Stimulated activated effector memory CD8-positive, alpha-beta T cell treated with anti-CD3 and anti-CD28 coated beads, Interleukin-12 subunit alpha, Interleukin-12 subunit beta, amount 100 ng/mL, for 72 hours (primary cell): ENCODE results near the gene DNAH2.

ENCODE experiments used
- ATAC-seq: fragments of 150-1000 bp; cut with Tn5 transposase; 2 replicates; pipeline ENCODE4 v1.10.0; 2021
- DNase-seq, 2 donors: peaks; one replicate each; pipeline ENCODE4 v3.0.0; 2021 to 2022; ENCODE audit warnings: low spot score in 2 of 2
- H3K27ac Mint-ChIP-seq: one replicate; pipeline ENCODE4 v1.8.0; 2022; ENCODE audit warnings: mild to moderate bottlenecking, mixed read lengths
- H3K36me3 Mint-ChIP-seq: one replicate; pipeline ENCODE4 v1.8.0; 2022; ENCODE audit warnings: mild to moderate bottlenecking, mixed read lengths
- H3K4me1 Mint-ChIP-seq: one replicate; pipeline ENCODE4 v1.8.0; 2022; ENCODE audit warnings: mixed read lengths
- H3K4me3 Mint-ChIP-seq: one replicate; pipeline ENCODE4 v1.8.0; 2022; ENCODE audit warnings: mild to moderate bottlenecking, mixed read lengths
- H3K9me3 Mint-ChIP-seq: one replicate; pipeline ENCODE4 v1.8.0; 2022; ENCODE audit warnings: mixed read lengths

DNAH2 gene

GRCh38 chr17:7775051-7775450, 57.5 kb downstream of the DNAH2 start:
- Mint-ChIP-seq H3K36me3 (no peaks in the 10 kb centered on the region), H3K9me3 (no peaks in the 10 kb centered on the region), H3K4me1 (no peaks in the 10 kb centered on the region), H3K27ac (no peak overlapping the region), H3K4me3 (no peak overlapping the region)
- no peak for ATAC-seq
- no peak for DNase-seq

GRCh38 chr17:7777017-7777416, 59.5 kb downstream of the DNAH2 start:
- no peaks in the 10 kb centered on the region for H3K9me3 Mint-ChIP-seq
- H3K4me1 Mint-ChIP-seq, result no peaks in the 10 kb centered on the region
- DNase-seq, result no peak
- ATAC-seq, result no peak
- no peak overlapping the region for H3K4me3 Mint-ChIP-seq
- H3K36me3 Mint-ChIP-seq, result no peaks in the 10 kb centered on the region
- H3K27ac Mint-ChIP-seq, result no peak overlapping the region

- Mint-ChIP-seq H3K27ac (no peak overlapping the region), H3K4me3 (no peak overlapping the region), H3K9me3 (no peaks in the 10 kb centered on the region), H3K4me1 (no peaks in the 10 kb centered on the region), H3K36me3 (no peaks in the 10 kb centered on the region)
- DNase-seq (no peak), ATAC-seq (no peak)
Observed at GRCh38 chr17:7780736-7781135, 63.2 kb downstream of the DNAH2 start.

- Mint-ChIP-seq H3K36me3 (no peaks in the 10 kb centered on the region), H3K4me1 (no peaks in the 10 kb centered on the region), H3K4me3 (no peak overlapping the region), H3K27ac (no peak overlapping the region), H3K9me3 (no peaks in the 10 kb centered on the region)
- no peak for DNase-seq
- ATAC-seq, result no peak
Observed at GRCh38 chr17:7781429-7781828, 63.9 kb downstream of the DNAH2 start.

- DNase-seq, result no peak
- no peaks in the 10 kb centered on the region for H3K4me1 Mint-ChIP-seq
- no peaks in the 10 kb centered on the region for H3K36me3 Mint-ChIP-seq
Observed at GRCh38 chr17:7782240-7782639, 64.7 kb downstream of the DNAH2 start.

GRCh38 chr17:7786866-7787265, 69.3 kb downstream of the DNAH2 start:
- H3K36me3 Mint-ChIP-seq, result no peaks in the 10 kb centered on the region
- ATAC-seq, result no peak

More at GRCh38 chr17:7782240-7782639, 64.7 kb downstream of the DNAH2 start:
- Mint-ChIP-seq H3K4me3 (no peak overlapping the region), H3K9me3 (no peaks in the 10 kb centered on the region), H3K27ac (no peak overlapping the region)
- no peak for ATAC-seq

GRCh38 chr17:7789131-7789530, 71.6 kb downstream of the DNAH2 start:
- no peak overlapping the region for H3K4me3 Mint-ChIP-seq
- DNase-seq (no peak), ATAC-seq (no peak)
- H3K27ac Mint-ChIP-seq, result peak overlapping the region; percentile 51
- no peaks in the 10 kb centered on the region for H3K36me3 Mint-ChIP-seq
- no peaks in the 10 kb centered on the region for H3K9me3 Mint-ChIP-seq
- no peaks in the 10 kb centered on the region for H3K4me1 Mint-ChIP-seq

More at GRCh38 chr17:7786866-7787265, 69.3 kb downstream of the DNAH2 start:
- Mint-ChIP-seq H3K27ac (no peak overlapping the region), H3K9me3 (no peaks in the 10 kb centered on the region), H3K4me3 (no peak overlapping the region), H3K4me1 (no peaks in the 10 kb centered on the region)
- no peak for DNase-seq

- no peaks in the 10 kb centered on the region for H3K4me1 Mint-ChIP-seq
Observed at GRCh38 chr17:7790150-7790549, 72.6 kb downstream of the DNAH2 start.

GRCh38 chr17:7792611-7793010, 75.1 kb downstream of the DNAH2 start:
- H3K4me1 Mint-ChIP-seq, result no peaks in the 10 kb centered on the region
- ATAC-seq (no peak), DNase-seq (no peak)
- H3K4me3 Mint-ChIP-seq, result no peak overlapping the region
- no peaks in the 10 kb centered on the region for H3K9me3 Mint-ChIP-seq
- no peak overlapping the region for H3K27ac Mint-ChIP-seq
- H3K36me3 Mint-ChIP-seq, result no peaks in the 10 kb centered on the region

More at GRCh38 chr17:7790150-7790549, 72.6 kb downstream of the DNAH2 start:
- Mint-ChIP-seq H3K9me3 (no peaks in the 10 kb centered on the region), H3K27ac (no peak overlapping the region), H3K36me3 (no peaks in the 10 kb centered on the region), H3K4me3 (no peak overlapping the region)
- ATAC-seq (no peak), DNase-seq (no peak)

- H3K27ac Mint-ChIP-seq, result no peak overlapping the region
- no peaks in the 10 kb centered on the region for H3K36me3 Mint-ChIP-seq
- no peaks in the 10 kb centered on the region for H3K4me1 Mint-ChIP-seq
- no peak overlapping the region for H3K4me3 Mint-ChIP-seq
- no peak for DNase-seq
- no peaks in the 10 kb centered on the region for H3K9me3 Mint-ChIP-seq
- ATAC-seq, result no peak
Observed at GRCh38 chr17:7794075-7794663, 76.6 kb downstream of the DNAH2 start.

GRCh38 chr17:7797976-7798375, 80.4 kb downstream of the DNAH2 start:
- no peaks in the 10 kb centered on the region for H3K4me1 Mint-ChIP-seq
- no peaks in the 10 kb centered on the region for H3K36me3 Mint-ChIP-seq
- no peaks in the 10 kb centered on the region for H3K9me3 Mint-ChIP-seq
- no peak for DNase-seq
- H3K4me3 Mint-ChIP-seq, result no peak overlapping the region
- no peak for ATAC-seq
- H3K27ac Mint-ChIP-seq, result no peak overlapping the region

- DNase-seq, result no peak
- H3K27ac Mint-ChIP-seq, result no peak overlapping the region
- no peak overlapping the region for H3K4me3 Mint-ChIP-seq
- no peaks in the 10 kb centered on the region for H3K36me3 Mint-ChIP-seq
- no peak for ATAC-seq
- no peaks in the 10 kb centered on the region for H3K9me3 Mint-ChIP-seq
- H3K4me1 Mint-ChIP-seq, result no peaks in the 10 kb centered on the region
Observed at GRCh38 chr17:7798839-7799238, 81.3 kb downstream of the DNAH2 start.

GRCh38 chr17:7803981-7804380, 86.4 kb downstream of the DNAH2 start:
- Mint-ChIP-seq H3K27ac (no peak overlapping the region), H3K4me3 (no peak overlapping the region)
- no peak for ATAC-seq

GRCh38 chr17:7806587-7806986, 89.0 kb downstream of the DNAH2 start:
- Mint-ChIP-seq H3K4me1 (no peaks in the 10 kb centered on the region), H3K4me3 (no peak overlapping the region), H3K27ac (no peak overlapping the region), H3K36me3 (no peaks in the 10 kb centered on the region), H3K9me3 (no peaks in the 10 kb centered on the region)
- DNase-seq, result no peak
- no peak for ATAC-seq

More at GRCh38 chr17:7803981-7804380, 86.4 kb downstream of the DNAH2 start:
- Mint-ChIP-seq H3K36me3 (no peaks in the 10 kb centered on the region), H3K4me1 (no peaks in the 10 kb centered on the region), H3K9me3 (no peaks in the 10 kb centered on the region)
- no peak for DNase-seq

GRCh38 chr17:7807206-7807605, 89.7 kb downstream of the DNAH2 start:
- no peaks in the 10 kb centered on the region for H3K36me3 Mint-ChIP-seq
- no peaks in the 10 kb centered on the region for H3K4me1 Mint-ChIP-seq
- no peak overlapping the region for H3K4me3 Mint-ChIP-seq
- DNase-seq (no peak), ATAC-seq (no peak)
- no peak overlapping the region for H3K27ac Mint-ChIP-seq
- H3K9me3 Mint-ChIP-seq, result no peaks in the 10 kb centered on the region

GRCh38 chr17:7809086-7809790, 91.7 kb downstream of the DNAH2 start:
- Mint-ChIP-seq H3K36me3 (no peaks in the 10 kb centered on the region), H3K27ac (no peak overlapping the region), H3K4me1 (no peaks in the 10 kb centered on the region), H3K4me3 (no peak overlapping the region), H3K9me3 (no peaks in the 10 kb centered on the region)
- no peak for DNase-seq
- ATAC-seq, result no peak
